Immature natural killer cell (primary cell): Measurements from ENCODE around the gene EVA1C. TPM values are rescaled to one million over a fixed set of nuclear protein-coding genes. Genes with fewer than 3 reads are reported as not detected.
A peak's percentile ranks its signal among the peaks of the same experiment; 100 is the strongest.
"Not testable (repeated sequence)": the region's sequence is repeated elsewhere in the genome, so short reads cannot be mapped to it uniquely, and the experiment has no call there.

ENCODE experiments used
- DNase-seq, 3 donors: peaks; one replicate each; pipeline ENCODE4 v3.0.0; 2022; ENCODE audit warnings: mixed read lengths in 1 of 3
- H3K27ac Mint-ChIP-seq, 6 donors: one replicate each; pipeline ENCODE4 v1.8.0; 2020; ENCODE audit warnings: mixed read lengths in 6 of 6, mild to moderate bottlenecking in 5 of 6, inconsistent platforms in 4 of 6, moderate library complexity in 3 of 6
- H3K27me3 Mint-ChIP-seq, 3 donors: one replicate each; pipeline ENCODE4 v1.8.0; 2020 to 2021; ENCODE audit warnings: low read depth in 3 of 3, mild to moderate bottlenecking in 3 of 3, mixed read lengths in 3 of 3, moderate library complexity in 3 of 3, inconsistent platforms in 1 of 3
- H3K36me3 Mint-ChIP-seq, 3 donors: one replicate each; pipeline ENCODE4 v1.8.0; 2020; ENCODE audit warnings: mixed read lengths in 3 of 3, inconsistent platforms in 2 of 3, mild to moderate bottlenecking in 2 of 3
- H3K4me1 Mint-ChIP-seq, 2 donors: one replicate each; pipeline ENCODE4 v1.8.0; 2020; ENCODE audit warnings: inconsistent platforms in 2 of 2, mild to moderate bottlenecking in 2 of 2, mixed read lengths in 2 of 2, moderate library complexity in 1 of 2
- H3K4me3 Mint-ChIP-seq, 5 donors: one replicate each; pipeline ENCODE4 v1.8.0; 2020; ENCODE audit warnings: mild to moderate bottlenecking in 5 of 5, mixed read lengths in 5 of 5, inconsistent platforms in 3 of 5, moderate library complexity in 3 of 5
- H3K9me3 Mint-ChIP-seq, 6 donors: one replicate each; pipeline ENCODE4 v1.8.0; 2020; ENCODE audit warnings: mild to moderate bottlenecking in 6 of 6, mixed read lengths in 6 of 6, inconsistent platforms in 4 of 6, moderate library complexity in 3 of 6
- polyA plus RNA-seq, 3 donors: library from polyadenylated mRNA; unstranded; fragments of 300-500 nt; fragmentation: Illumina TruSeq; gene quantifications; one replicate each; pipeline ENCODE4 v1.2.3, GENCODE V29; 2021

Gene EVA1C
- polyA plus RNA-seq, 3 donors from 2014 or later: 9.0 to 33.8 (median 20.0) TPM

DNA sequence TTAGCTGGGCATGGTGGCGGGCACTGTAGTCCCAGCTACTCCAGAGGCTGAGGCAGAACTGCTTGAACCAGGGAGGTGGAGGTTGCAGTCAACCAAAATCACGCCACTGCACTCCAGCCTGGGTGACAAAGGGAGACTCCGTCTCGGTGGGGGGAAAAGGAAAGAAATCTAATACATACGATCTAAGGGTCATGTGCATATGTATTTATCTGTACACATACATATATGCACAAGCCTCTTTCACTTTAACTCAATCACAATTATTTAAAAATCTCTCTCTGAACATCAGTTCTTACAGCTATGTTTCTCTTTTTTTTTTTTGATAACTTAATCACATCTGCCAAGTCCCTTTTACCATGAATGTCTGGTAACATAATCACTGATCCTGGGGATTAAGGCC lies 34.7 kb downstream of the EVA1C start:
- DNase-seq: no peak
- Mint-ChIP-seq H3K4me1 (peaks cover 2 to 8% of the 10 kb centered on the region in 2 donors), H3K36me3 (peaks cover 0 to 10% (median 5%) of the 10 kb centered on the region in 3 donors), H3K27me3 (peaks cover 2 to 4% (median 2%) of the 10 kb centered on the region in 3 donors), H3K9me3 (no peaks in the 10 kb centered on the region), H3K27ac (no peak overlapping the region), H3K4me3 (no peak overlapping the region)

- peaks cover 2% of the 10 kb centered on the region in 2 donors for H3K4me1 Mint-ChIP-seq
- peaks cover 2% of the 10 kb centered on the region in 3 donors for H3K27me3 Mint-ChIP-seq
- no peak overlapping the region for H3K4me3 Mint-ChIP-seq
- DNase-seq: no peak
- no peak overlapping the region for H3K27ac Mint-ChIP-seq
- H3K36me3 Mint-ChIP-seq: peaks cover 0 to 7% (median 1%) of the 10 kb centered on the region in 3 donors
- H3K9me3 Mint-ChIP-seq: no peaks in the 10 kb centered on the region
These were observed 36.5 kb downstream of the EVA1C start for GRCh38 chr21:32448803-32449594.

DNA sequence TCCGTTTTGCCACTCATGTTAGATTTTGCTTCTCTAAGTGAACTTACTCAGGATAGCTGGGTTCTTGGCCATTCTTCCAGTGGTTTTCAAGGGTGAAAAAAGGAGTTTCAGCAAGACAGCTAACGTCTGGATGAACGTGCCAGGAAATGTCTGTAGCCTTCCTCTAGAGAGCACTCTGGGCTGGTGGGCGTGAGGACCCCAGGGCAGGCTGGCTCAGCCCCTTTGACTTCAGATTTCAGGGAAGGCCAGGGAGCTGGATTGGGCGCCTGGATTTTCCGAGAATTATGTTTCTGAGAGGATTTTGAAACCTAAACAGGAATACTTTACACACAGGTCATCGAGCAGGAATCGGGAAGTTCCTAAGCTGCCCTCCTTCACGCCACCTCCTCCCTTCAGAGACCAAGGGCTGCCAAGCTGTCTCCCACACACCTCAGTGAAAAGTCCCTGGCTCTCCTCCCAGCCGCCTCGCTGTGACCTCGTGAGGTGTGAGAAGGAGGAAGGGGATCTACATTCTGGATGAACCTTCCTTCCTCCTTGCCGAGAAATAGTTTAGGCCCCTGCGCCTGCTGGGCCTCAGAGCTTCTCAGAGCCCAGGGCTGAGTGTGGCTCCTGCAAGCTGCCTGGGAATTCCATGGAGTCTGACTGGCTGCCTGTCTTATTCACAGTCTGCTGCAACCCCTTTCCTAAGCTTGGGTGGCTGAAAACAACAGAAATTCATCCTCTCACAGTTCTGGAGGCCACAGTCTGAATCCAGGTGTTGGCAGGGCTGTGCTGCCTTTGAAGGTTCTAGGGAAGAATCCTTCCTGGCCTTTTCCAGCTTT lies 38.6 kb downstream of the EVA1C start:
- H3K27me3 Mint-ChIP-seq, H3K4me1 Mint-ChIP-seq, DNase-seq, H3K4me3 Mint-ChIP-seq, H3K9me3 Mint-ChIP-seq: not testable (repeated sequence)
- peak overlapping the region in 1 of 6 donors; percentile 39 for H3K27ac Mint-ChIP-seq
- H3K36me3 Mint-ChIP-seq: peaks cover 0 to 15% (median 3%) of the 10 kb centered on the region in 3 donors

DNA sequence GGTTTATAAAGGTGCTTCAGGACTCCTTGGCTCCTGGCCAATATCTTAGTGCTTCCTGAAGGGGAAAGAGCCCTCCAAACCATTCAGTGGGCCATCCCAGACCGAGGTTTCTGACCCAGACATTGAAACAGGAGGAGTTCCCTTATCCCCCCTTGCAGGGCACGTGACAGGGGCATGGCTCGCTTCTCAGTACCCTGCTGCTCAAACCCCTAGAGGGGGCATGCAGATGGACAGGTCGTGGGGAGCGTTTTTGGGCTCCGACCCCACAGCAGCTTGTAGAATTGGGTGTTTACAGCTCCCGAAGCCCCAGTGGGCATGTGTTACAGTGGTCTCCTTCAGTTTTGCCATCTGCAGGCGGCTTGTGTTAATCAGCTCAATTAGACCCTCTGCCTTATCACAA lies 39.7 kb downstream of the EVA1C start:
- H3K4me1 Mint-ChIP-seq, H3K27ac Mint-ChIP-seq, H3K4me3 Mint-ChIP-seq, DNase-seq, H3K27me3 Mint-ChIP-seq, H3K9me3 Mint-ChIP-seq: not testable (repeated sequence)
- peaks cover 0 to 12% (median 3%) of the 10 kb centered on the region in 3 donors for H3K36me3 Mint-ChIP-seq

DNA sequence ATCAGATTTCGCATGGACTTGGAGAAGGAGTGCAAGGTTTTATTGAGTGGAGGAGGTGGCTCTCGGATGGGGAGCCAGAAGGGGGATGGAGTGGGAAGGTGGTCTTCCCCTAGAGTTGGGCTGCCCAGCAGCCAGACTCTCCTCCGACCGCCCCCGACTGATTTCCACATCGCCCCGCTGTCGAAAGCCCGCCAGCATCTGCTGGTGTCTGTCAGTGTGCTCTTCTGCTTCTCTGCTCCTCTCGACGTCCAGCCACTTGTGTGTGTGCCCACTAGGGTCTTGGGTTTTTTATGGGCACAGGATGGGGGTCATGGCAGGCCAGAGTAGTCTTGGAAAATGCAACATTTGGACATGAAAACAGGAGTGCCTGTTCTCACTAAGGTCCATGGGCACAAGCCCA lies 40.1 kb downstream of the EVA1C start:
- H3K9me3 Mint-ChIP-seq: no peaks in the 10 kb centered on the region
- H3K27me3 Mint-ChIP-seq: peaks cover 2 to 6% (median 2%) of the 10 kb centered on the region in 3 donors
- peaks cover 0 to 2% of the 10 kb centered on the region in 2 donors for H3K4me1 Mint-ChIP-seq
- no peak overlapping the region for H3K27ac Mint-ChIP-seq
- no peak for DNase-seq
- no peak overlapping the region for H3K4me3 Mint-ChIP-seq
- peaks cover 0 to 14% (median 5%) of the 10 kb centered on the region in 3 donors for H3K36me3 Mint-ChIP-seq

DNA sequence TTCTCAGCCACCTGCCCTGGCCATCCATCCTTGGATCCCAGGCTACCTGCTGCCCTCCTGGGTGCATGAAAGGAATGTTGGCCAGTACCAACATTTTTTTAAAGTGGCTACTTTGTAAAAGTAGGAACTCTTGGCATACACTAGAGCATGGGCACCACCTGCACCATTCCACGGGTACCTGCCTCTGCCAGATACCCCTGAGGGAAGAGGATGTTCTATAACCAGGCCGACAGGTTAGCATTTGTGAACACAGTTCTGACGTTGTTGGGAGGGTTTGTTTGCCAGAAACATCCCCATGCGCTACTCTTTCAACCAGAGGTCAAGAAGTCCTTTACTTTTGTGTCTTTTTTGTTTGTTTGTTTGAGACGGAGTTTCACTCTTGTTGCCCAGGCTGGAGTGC lies 43.0 kb downstream of the EVA1C start:
- Mint-ChIP-seq H3K27ac (peak overlapping the region in 2 of 6 donors; percentile 22 to 52), H3K9me3 (no peaks in the 10 kb centered on the region)
- no peak for DNase-seq

GRCh38 chr21:32456497-32456918 lies 44.0 kb downstream of the EVA1C start:
- peak overlapping the region in 1 of 6 donors; percentile 35 for H3K27ac Mint-ChIP-seq
- H3K4me1 Mint-ChIP-seq: peaks cover 0 to 3% of the 10 kb centered on the region in 2 donors
- H3K4me3 Mint-ChIP-seq: no peak overlapping the region
- no peaks in the 10 kb centered on the region for H3K9me3 Mint-ChIP-seq
- peaks cover 0 to 5% (median 2%) of the 10 kb centered on the region in 3 donors for H3K27me3 Mint-ChIP-seq
- DNase-seq: no peak
- peaks cover 11 to 26% (median 22%) of the 10 kb centered on the region in 3 donors for H3K36me3 Mint-ChIP-seq

More for the DNA sequence above, 43.0 kb downstream of the EVA1C start:
- no peak overlapping the region for H3K4me3 Mint-ChIP-seq
- H3K27me3 Mint-ChIP-seq: peaks cover 0 to 5% (median 2%) of the 10 kb centered on the region in 3 donors
- peaks cover 11 to 26% (median 22%) of the 10 kb centered on the region in 3 donors for H3K36me3 Mint-ChIP-seq
- H3K4me1 Mint-ChIP-seq: peaks cover 0 to 3% of the 10 kb centered on the region in 2 donors

DNA sequence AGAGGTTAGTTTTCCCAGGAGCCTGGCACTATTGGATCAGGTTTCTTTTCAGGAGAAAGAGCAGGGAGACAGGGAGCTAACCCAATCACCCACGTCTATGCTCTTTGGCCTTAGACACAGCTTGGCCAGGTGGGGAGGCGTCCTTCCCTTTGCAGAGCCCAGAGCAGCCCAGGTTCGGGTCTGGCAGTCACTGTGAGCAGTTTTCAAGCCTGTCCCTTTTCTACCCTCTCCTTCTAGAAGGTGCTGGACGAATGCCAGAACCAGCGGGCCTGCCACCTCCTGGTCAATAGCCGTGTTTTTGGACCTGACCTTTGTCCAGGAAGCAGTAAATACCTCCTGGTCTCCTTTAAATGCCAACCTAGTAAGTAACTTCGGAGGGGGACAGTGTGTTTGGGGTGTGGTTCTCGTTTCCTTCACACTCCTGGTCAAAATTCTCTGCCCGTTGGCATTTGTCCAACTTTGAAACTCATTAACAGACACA lies 44.9 kb downstream of the EVA1C start:
- no peaks in the 10 kb centered on the region for H3K9me3 Mint-ChIP-seq
- DNase-seq: no peak
- peaks cover 0 to 5% (median 0%) of the 10 kb centered on the region in 3 donors for H3K27me3 Mint-ChIP-seq
- H3K36me3 Mint-ChIP-seq: peaks cover 11 to 31% (median 22%) of the 10 kb centered on the region in 3 donors
- H3K27ac Mint-ChIP-seq: peak overlapping the region in 1 of 6 donors; percentile 65
- H3K4me1 Mint-ChIP-seq: peaks cover 0 to 3% of the 10 kb centered on the region in 2 donors
- H3K4me3 Mint-ChIP-seq: no peak overlapping the region

GRCh38 chr21:32457962-32458361 lies 45.5 kb downstream of the EVA1C start:
- no peak for DNase-seq
- H3K4me3 Mint-ChIP-seq: no peak overlapping the region
- H3K9me3 Mint-ChIP-seq: no peaks in the 10 kb centered on the region
- H3K27ac Mint-ChIP-seq: peak overlapping the region in 2 of 6 donors; percentile 47 to 65
- peaks cover 0 to 5% (median 0%) of the 10 kb centered on the region in 3 donors for H3K27me3 Mint-ChIP-seq
- peaks cover 0 to 3% of the 10 kb centered on the region in 2 donors for H3K4me1 Mint-ChIP-seq
- H3K36me3 Mint-ChIP-seq: peaks cover 11 to 31% (median 22%) of the 10 kb centered on the region in 3 donors

- H3K27me3 Mint-ChIP-seq: peaks cover 0 to 5% (median 0%) of the 10 kb centered on the region in 3 donors
- no peaks in the 10 kb centered on the region for H3K9me3 Mint-ChIP-seq
- peaks cover 0 to 3% of the 10 kb centered on the region in 2 donors for H3K4me1 Mint-ChIP-seq
- peaks cover 11 to 29% (median 23%) of the 10 kb centered on the region in 3 donors for H3K36me3 Mint-ChIP-seq
- peak overlapping the region in 1 of 6 donors; percentile 55 for H3K27ac Mint-ChIP-seq
- H3K4me3 Mint-ChIP-seq: no peak overlapping the region
- no peak for DNase-seq
These were observed 47.5 kb downstream of the EVA1C start for GRCh38 chr21:32459972-32460371.

DNA sequence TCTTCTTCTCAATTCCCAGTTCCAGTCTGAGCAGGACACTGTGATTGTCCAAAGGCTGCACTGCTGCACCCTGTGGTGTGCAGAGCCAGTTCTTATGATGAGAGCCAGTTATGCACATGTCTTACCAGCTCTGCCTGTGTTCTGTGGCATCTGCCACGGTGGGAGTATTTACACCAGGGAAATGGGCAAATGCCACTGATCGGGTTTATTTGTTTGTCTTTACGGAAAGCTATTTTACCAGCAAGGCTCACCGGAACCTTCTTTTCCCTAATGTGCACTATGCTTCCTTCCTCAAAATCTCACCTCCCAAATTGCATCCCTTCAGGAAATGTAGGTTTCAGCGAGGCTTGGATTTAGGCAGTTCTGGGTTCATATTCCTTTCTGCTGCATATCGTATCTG lies 49.0 kb downstream of the EVA1C start:
- Mint-ChIP-seq H3K9me3 (no peaks in the 10 kb centered on the region), H3K4me3 (no peak overlapping the region), H3K27ac (peak overlapping the region in 1 of 6 donors; percentile 40), H3K36me3 (peaks cover 11 to 31% (median 23%) of the 10 kb centered on the region in 3 donors), H3K27me3 (peaks cover 0 to 2% (median 0%) of the 10 kb centered on the region in 3 donors), H3K4me1 (peaks cover 0 to 3% of the 10 kb centered on the region in 2 donors)
- DNase-seq: no peak

DNA sequence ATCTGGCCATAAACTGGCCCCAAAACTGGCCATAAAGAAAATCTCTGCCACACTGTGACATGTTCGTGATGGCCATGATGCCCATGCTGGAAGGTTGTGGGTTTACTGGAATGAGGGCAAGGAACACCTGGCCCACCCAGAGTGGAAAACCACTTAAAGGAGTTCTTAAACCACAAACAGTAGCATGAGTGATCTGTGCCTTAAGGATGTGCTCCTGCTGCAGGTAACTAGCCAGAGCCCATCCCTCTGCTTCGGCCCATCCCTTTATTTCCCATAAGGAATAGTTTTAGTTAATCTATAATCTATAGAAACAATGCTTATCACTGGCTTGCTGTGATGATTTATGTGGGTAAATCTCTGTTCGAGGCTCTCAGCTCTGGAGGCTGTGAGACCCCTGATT lies 50.1 kb downstream of the EVA1C start:
- H3K4me1 Mint-ChIP-seq, DNase-seq, H3K4me3 Mint-ChIP-seq, H3K9me3 Mint-ChIP-seq, H3K27me3 Mint-ChIP-seq, H3K27ac Mint-ChIP-seq: not testable (repeated sequence)
- H3K36me3 Mint-ChIP-seq: peaks cover 11 to 30% (median 22%) of the 10 kb centered on the region in 3 donors

DNA sequence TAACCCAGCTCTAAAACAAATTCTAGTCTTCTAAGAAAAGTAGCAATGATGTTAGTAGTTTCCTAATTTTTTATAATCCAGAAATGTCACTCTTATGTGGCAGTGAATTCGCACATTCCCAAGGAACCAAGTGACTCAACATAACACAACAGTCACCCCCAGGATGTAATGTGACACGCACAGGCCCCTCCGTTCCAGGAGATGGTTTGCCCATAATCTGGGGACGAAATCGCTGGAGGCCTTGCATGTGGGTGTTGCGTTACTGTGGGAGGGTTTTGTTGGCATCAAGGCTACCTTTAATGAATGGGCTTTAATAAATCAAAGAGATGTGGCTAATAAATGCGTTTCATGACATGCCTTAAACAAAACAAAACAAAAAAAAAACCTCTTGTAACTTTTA lies 50.9 kb downstream of the EVA1C start:
- no peak overlapping the region for H3K4me3 Mint-ChIP-seq
- no peak overlapping the region for H3K27ac Mint-ChIP-seq
- H3K36me3 Mint-ChIP-seq: peaks cover 12 to 28% (median 19%) of the 10 kb centered on the region in 3 donors
- peaks cover 0 to 2% (median 0%) of the 10 kb centered on the region in 3 donors for H3K27me3 Mint-ChIP-seq
- H3K4me1 Mint-ChIP-seq: peaks cover 0 to 3% of the 10 kb centered on the region in 2 donors
- no peak for DNase-seq
- no peaks in the 10 kb centered on the region for H3K9me3 Mint-ChIP-seq
